Activated CD8-positive, alpha-beta T cell treated with anti-CD3 and anti-CD28 coated beads for 36 hours (primary cell): ENCODE measurements around the gene TWNK. TPM values are rescaled to one million over a fixed set of nuclear protein-coding genes. Genes with fewer than 3 reads are reported as not detected.
"Not testable (repeated sequence)": the region's sequence is repeated elsewhere in the genome, so short reads cannot be mapped to it uniquely, and the experiment has no call there.

ENCODE experiments used
- ATAC-seq: fragments of 200-7000 bp; cut with Tn5 transposase; one replicate; pipeline ENCODE4 v1.10.0; 2021; ENCODE audit warnings: mild to moderate bottlenecking, moderate library complexity
- CTCF ChIA-PET: fragments of 350-600 bp; sonication (Branson Sonifier 250); formaldehyde crosslinking; loops from one replicate; lab custom pipeline; 2021; ENCODE audit warnings: antibody characterized with exemption; lab: Charles Lee
- POLR2A ChIA-PET: fragments of 350-600 bp; sonication (Branson Sonifier 250); formaldehyde crosslinking; loops from one replicate; lab custom pipeline; 2021; ENCODE audit warnings: antibody characterized with exemption; lab: Charles Lee
- DNase-seq: peaks from one replicate; pipeline ENCODE4 v3.0.0-alpha.2; 2020
- H3K27ac Mint-ChIP-seq: one replicate; pipeline ENCODE4 v1.8.0; 2021; ENCODE audit warnings: mild to moderate bottlenecking, mixed read lengths
- H3K27me3 Mint-ChIP-seq: one replicate; pipeline ENCODE4 v1.8.0; 2021; ENCODE audit warnings: mixed read lengths
- H3K36me3 Mint-ChIP-seq: one replicate; pipeline ENCODE4 v1.8.0; 2021; ENCODE audit warnings: low read depth, mixed read lengths
- H3K4me1 Mint-ChIP-seq: one replicate; pipeline ENCODE4 v1.8.0; 2021; ENCODE audit warnings: low read depth, mixed read lengths
- H3K4me3 Mint-ChIP-seq: one replicate; pipeline ENCODE4 v1.8.0; 2021; ENCODE audit warnings: mild to moderate bottlenecking, moderate library complexity, mixed read lengths
- H3K9me3 Mint-ChIP-seq: one replicate; pipeline ENCODE4 v1.8.0; 2021; ENCODE audit warnings: mixed read lengths
- CTCF ChIP-seq: fragments of 200-600 bp; IDR thresholded peaks from one replicate; pipeline ENCODE4 v1.8.0; 2022; ENCODE audit warnings: antibody characterized with exemption, mild to moderate bottlenecking
- intact Hi-C: fragments of 100-400 bp; cut with micrococcal nuclease; formaldehyde crosslinking; loops from one replicate; pipeline ENCODE4 v1.10.0; 2022
- total RNA-seq, 2 experiments: library from RNA; stranded (reverse); gene quantifications; one replicate each; pipeline ENCODE4 v1.2.3, GENCODE V29; 2021

Gene TWNK
- total RNA-seq, 2 experiments from 2014 or later = 18.0 to 19.0 TPM

GRCh38 chr10:101031128-101031795 is 43.9 kb downstream of the TWNK start, which contains the start of the genes PDZD7 and SFXN3:
Gene PDZD7, minus strand, starts transcription at chr10:101031129. Its CDS starts 910 bp downstream, at chr10:101030219.
Gene SFXN3, plus strand, starts transcription at chr10:101031234. Its CDS starts 3,461 bp downstream, at chr10:101034695.
- TF ChIP-seq CTCF = no peak
- ATAC-seq (peak; percentile 79), DNase-seq (peak; percentile 98)
- H3K9me3 Mint-ChIP-seq = no peaks in the 10 kb centered on the region
- H3K4me1 Mint-ChIP-seq = peaks cover 10% of the 10 kb centered on the region
- H3K27me3 Mint-ChIP-seq = peaks cover 6% of the 10 kb centered on the region
- H3K4me3 Mint-ChIP-seq = peak within 1 kb of the TSS; percentile 78
- no peaks in the 10 kb centered on the region for H3K36me3 Mint-ChIP-seq
- POLR2A ChIA-PET = interaction anchor here (0.5 to 4.9 kb wide), 7 partner anchors 11 to 119 kb away, joined by 3 to 30 read pairs (median 4); no protein-coding TSS in a partner anchor
- intact Hi-C loops = no loop called here
- CTCF ChIA-PET = interaction anchor here (1.0 to 9.8 kb wide), 17 partner anchors 10 to 549 kb away, joined by 3 to 147 read pairs (median 6); partner anchors contain the start of genes LZTS2, MRPL43 and TWNK
- H3K27ac Mint-ChIP-seq = peak within 1 kb of the TSS; percentile 90

DNA sequence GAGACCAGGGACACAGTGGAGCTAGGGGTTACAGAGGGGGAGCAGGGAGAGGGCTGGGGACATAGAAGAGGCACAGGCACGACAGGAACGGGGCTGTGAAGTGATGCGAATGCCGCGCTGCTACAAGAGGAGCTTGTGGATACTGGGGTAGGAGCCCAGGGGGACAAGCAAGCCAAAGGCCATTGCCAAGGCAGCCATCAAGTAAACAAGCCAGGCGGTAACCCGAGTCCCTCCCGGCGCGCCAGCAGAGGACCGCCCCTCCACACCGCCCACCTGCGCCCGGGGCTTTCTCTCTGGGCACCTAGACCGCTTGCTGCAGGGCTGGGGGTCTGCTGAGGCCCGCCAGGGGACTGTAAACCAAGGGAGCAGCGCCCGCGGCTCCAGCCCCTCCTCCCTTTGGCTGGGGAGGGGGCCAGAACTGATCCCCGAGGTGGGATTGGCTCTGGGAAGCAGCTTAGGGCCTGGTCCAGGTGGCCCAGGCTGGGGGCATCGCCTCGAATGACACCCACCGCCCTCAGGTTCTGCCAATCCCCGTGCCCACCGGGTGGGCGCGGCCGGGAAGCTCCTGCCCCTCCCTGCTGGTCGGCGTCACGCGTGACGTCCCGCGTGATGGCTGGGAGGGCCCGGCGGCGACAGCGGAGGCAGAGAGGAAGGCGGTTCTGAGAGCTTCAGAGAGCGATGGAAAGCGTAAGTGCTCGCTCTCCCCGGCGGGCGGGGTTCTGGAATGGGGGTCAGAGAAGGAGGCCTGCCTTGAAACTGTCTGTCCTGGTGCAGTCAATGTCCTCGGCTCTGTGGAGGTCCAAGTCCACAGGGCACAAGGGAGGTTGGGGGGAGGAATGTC is 44.7 kb downstream of the TWNK start:
- Mint-ChIP-seq H3K36me3 (no peaks in the 10 kb centered on the region), H3K9me3 (no peaks in the 10 kb centered on the region), H3K27me3 (peaks cover 6% of the 10 kb centered on the region), H3K4me3 (peak overlapping the region; percentile 78), H3K27ac (peak overlapping the region; percentile 92), H3K4me1 (peaks cover 10% of the 10 kb centered on the region)
- peak; percentile 52 for ATAC-seq
- POLR2A ChIA-PET = interaction anchor here (0.6 to 4.9 kb wide), 8 partner anchors 10 to 557 kb away, joined by 3 to 30 read pairs (median 4); no protein-coding TSS in a partner anchor
- peak; percentile 82 for DNase-seq
- no peak for TF ChIP-seq CTCF
- intact Hi-C loops = no loop called here
- CTCF ChIA-PET = interaction anchor here (0.9 to 9.8 kb wide), 15 partner anchors 10 to 550 kb away, joined by 3 to 147 read pairs (median 5); partner anchors contain the start of genes MRPL43 and TWNK

- ChIA-PET CTCF (interaction anchor here (0.9 to 9.8 kb wide), 10 partner anchors 9 to 551 kb away, joined by 3 to 147 read pairs (median 5); no protein-coding TSS in a partner anchor), POLR2A (interaction anchor here (0.6 to 4.9 kb wide), 4 partner anchors 9 to 557 kb away, joined by 3 to 30 read pairs (median 4); no protein-coding TSS in a partner anchor)
- Mint-ChIP-seq H3K27me3 (peaks cover 6% of the 10 kb centered on the region), H3K36me3 (no peaks in the 10 kb centered on the region), H3K4me3 (peak overlapping the region; percentile 78), H3K9me3 (no peaks in the 10 kb centered on the region), H3K27ac (peak overlapping the region; percentile 92), H3K4me1 (peaks cover 10% of the 10 kb centered on the region)
- DNase-seq = peak; percentile 78
- TF ChIP-seq CTCF = no peak
- intact Hi-C loops = no loop called here
- ATAC-seq = peak; percentile 67
Observed at GRCh38 chr10:101032637-101033224, 45.4 kb downstream of the TWNK start.

DNA sequence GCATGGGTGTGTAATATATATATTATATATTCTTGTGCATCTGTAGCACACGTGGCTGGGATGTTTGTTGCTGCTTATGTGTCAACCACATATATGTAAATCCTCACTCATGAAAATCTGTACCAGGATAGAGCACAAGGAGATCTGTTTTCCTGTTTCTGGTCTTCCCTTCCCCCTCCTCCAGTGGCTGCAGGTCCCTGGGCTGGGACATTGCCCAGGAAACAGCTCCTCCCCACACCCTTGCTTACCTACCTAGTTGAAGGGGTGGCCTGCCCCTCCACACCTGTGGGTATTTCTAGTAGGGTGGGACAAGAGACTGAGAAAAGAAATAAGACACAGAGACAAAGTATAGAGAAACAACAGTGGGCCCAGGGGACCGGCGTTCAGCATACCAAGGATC is 45.9 kb downstream of the TWNK start:
- H3K4me1 Mint-ChIP-seq = peaks cover 10% of the 10 kb centered on the region
- no peak for DNase-seq
- H3K9me3 Mint-ChIP-seq = no peaks in the 10 kb centered on the region
- H3K27ac Mint-ChIP-seq = no peak overlapping the region
- H3K27me3 Mint-ChIP-seq = peaks cover 6% of the 10 kb centered on the region
- peak overlapping the region; percentile 78 for H3K4me3 Mint-ChIP-seq
- no peak for TF ChIP-seq CTCF
- no peak for ATAC-seq
- POLR2A ChIA-PET = interaction anchor here (0.7 to 4.9 kb wide), 3 partner anchors 9 to 83 kb away, joined by 3 to 30 read pairs (median 4); no protein-coding TSS in a partner anchor
- intact Hi-C loops = no loop called here
- H3K36me3 Mint-ChIP-seq = peaks cover 4% of the 10 kb centered on the region
- CTCF ChIA-PET = interaction anchor here (1.1 to 3.6 kb wide), 4 partner anchors 8 to 22 kb away, joined by 3 to 21 read pairs (median 10); no protein-coding TSS in a partner anchor

GRCh38 chr10:101034404-101034803 is 47.1 kb downstream of the TWNK start:
- H3K4me3 Mint-ChIP-seq, H3K36me3 Mint-ChIP-seq: not testable (repeated sequence)
- POLR2A ChIA-PET = interaction anchor here (1.3 kb wide), 1 partner anchor 210 kb away, joined by 3 read pairs; no protein-coding TSS in a partner anchor

More at GRCh38 chr10:101034404-101034803, 47.1 kb downstream of the TWNK start:
- DNase-seq, intact Hi-C loops, H3K27ac Mint-ChIP-seq, H3K4me1 Mint-ChIP-seq, ATAC-seq, H3K27me3 Mint-ChIP-seq, H3K9me3 Mint-ChIP-seq: not testable (repeated sequence)
- CTCF ChIA-PET = interaction anchor here (1.0 to 3.6 kb wide), 9 partner anchors 8 to 108 kb away, joined by 3 to 21 read pairs (median 7); no protein-coding TSS in a partner anchor
